ENCODE measurements around the gene PCDHGA10.
"Not testable (repeated sequence)": the region's sequence is repeated elsewhere in the genome, so short reads cannot be mapped to it uniquely, and the experiment has no call there.

Gene PCDHGA10

DNA sequence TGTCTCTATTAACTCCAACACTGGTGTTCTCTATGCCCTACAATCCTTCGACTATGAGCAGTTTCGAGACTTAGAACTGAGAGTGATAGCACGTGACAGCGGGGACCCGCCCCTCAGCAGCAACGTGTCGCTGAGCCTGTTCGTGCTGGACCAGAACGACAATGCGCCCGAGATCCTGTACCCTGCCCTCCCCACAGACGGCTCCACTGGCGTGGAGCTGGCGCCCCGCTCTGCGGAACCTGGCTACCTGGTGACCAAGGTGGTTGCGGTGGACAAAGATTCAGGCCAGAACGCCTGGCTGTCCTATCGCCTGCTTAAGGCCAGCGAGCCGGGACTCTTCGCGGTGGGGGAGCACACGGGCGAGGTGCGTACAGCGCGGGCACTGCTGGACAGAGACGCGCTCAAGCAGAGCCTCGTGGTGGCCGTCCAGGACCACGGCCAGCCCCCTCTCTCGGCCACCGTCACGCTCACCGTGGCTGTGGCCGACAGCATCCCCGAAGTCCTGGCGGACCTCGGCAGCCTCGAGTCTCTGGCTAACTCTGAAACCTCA lies 10.0 kb downstream of the PCDHGA10 start:
- no peak for DNase-seq

DNA sequence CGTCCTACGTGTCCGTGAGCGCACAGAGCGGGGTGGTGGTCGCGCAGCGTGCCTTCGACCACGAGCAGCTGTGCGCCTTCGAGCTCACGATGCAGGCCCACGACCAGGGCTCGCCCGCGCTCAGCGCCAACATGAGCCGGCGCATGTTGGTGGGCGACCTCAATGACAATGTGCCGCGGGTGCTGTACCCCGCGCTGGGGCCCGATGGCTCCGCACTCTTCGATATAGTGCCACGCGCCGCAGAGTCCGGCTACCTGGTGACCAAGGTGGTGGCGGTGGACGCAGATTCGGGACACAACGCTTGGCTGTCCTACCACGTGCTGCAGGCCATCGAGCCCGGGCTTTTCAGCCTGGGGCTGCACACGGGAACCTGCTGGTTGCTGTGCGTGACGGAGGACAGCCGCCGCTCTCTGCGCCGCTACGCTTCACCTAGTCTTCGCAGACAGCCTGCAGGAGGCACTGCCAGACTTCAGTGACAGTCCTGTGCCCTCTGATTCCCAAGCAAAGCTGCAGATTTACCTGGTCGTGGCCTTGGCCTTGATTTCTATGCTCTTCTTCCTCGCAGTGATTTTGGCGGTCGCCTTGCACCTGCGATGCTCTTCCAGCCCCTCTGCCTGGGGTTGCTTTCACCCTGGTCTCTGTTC lies 15.1 kb downstream of the PCDHGA10 start:
- no peak for DNase-seq

DNA sequence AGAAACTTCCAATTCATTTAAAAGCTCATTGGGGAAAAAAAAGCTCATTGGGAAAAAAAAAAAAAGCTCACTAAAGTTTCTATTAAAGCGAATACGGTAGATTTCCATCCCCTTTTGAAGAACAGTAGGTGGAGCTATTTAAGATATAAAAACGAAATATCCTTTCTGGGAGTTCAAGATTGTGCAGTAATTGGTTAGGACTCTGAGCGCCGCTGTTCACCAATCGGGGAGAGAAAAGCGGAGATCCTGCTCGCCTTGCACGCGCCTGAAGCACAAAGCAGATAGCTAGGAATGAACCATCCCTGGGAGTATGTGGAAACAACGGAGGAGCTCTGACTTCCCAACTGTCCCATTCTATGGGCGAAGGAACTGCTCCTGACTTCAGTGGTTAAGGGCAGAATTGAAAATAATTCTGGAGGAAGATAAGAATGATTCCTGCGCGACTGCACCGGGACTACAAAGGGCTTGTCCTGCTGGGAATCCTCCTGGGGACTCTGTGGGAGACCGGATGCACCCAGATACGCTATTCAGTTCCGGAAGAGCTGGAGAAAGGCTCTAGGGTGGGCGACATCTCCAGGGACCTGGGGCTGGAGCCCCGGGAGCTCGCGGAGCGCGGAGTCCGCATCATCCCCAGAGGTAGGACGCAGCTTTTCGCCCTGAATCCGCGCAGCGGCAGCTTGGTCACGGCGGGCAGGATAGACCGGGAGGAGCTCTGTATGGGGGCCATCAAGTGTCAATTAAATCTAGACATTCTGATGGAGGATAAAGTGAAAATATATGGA lies 17.7 kb downstream of the PCDHGA10 start, which contains the start of gene PCDHGA12:
Gene PCDHGA12 (plus strand): TSS at position 176 of the 782 bp plus-strand sequence. CDS start 253 bp downstream, at position 429.
- DNase-seq = no peak

DNA sequence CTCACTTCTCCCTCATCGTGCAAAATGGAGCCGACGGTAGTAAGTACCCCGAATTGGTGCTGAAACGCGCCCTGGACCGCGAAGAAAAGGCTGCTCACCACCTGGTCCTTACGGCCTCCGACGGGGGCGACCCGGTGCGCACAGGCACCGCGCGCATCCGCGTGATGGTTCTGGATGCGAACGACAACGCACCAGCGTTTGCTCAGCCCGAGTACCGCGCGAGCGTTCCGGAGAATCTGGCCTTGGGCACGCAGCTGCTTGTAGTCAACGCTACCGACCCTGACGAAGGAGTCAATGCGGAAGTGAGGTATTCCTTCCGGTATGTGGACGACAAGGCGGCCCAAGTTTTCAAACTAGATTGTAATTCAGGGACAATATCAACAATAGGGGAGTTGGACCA lies 18.5 kb downstream of the PCDHGA10 start:
- no peak for DNase-seq

DNA sequence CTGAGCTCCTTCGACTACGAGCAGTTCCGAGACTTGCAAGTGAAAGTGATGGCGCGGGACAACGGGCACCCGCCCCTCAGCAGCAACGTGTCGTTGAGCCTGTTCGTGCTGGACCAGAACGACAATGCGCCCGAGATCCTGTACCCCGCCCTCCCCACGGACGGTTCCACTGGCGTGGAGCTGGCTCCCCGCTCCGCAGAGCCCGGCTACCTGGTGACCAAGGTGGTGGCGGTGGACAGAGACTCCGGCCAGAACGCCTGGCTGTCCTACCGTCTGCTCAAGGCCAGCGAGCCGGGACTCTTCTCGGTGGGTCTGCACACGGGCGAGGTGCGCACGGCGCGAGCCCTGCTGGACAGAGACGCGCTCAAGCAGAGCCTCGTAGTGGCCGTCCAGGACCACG lies 19.5 kb downstream of the PCDHGA10 start:
- DNase-seq = not testable (repeated sequence)

DNA sequence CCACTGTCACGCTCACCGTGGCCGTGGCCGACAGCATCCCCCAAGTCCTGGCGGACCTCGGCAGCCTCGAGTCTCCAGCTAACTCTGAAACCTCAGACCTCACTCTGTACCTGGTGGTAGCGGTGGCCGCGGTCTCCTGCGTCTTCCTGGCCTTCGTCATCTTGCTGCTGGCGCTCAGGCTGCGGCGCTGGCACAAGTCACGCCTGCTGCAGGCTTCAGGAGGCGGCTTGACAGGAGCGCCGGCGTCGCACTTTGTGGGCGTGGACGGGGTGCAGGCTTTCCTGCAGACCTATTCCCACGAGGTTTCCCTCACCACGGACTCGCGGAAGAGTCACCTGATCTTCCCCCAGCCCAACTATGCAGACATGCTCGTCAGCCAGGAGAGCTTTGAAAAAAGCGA lies 19.9 kb downstream of the PCDHGA10 start:
- not testable (repeated sequence) for DNase-seq

DNA sequence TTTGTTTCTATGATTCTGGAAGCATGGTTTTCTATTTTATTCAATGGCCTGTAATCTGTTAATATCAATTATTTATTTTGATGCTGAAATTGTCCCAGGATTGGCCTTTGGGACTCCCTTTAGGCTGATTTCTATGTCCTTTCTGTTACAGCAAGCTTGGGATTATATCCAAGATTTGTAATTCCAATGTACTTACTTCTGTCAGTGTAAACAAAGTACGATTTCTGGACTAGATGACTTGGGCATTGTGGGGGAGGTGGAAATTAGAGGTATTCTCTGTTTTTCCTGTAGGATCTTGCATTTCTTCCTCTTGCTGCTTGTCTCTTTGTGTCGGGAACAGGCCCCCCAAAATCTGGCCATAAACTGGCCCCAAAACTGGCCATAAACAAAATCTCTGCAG lies 21.2 kb downstream of the PCDHGA10 start:
- no peak for DNase-seq

DNA sequence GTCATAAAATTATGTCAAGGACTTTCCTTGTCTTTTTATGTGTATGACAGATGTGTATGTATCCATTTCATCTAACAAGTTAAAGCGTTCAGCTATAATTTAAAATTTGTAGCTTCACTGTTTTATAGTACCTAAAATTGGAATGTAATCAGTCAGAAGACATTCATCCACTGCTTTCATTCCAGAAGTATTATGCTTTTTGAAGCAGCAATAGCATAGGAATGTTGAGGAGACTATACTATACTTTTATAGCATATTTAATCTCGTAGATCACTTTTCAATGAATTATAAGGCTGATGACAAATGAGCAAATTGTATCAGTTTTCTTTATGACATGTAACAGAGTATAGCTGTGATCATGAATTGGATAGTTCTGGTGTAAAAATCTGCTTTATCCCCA lies 24.4 kb downstream of the PCDHGA10 start:
- no peak for DNase-seq

GRCh38 chr5:141439411-141440141 lies 26.8 kb downstream of the PCDHGA10 start:
- DNase-seq = no peak

- DNase-seq = no peak
These were observed 27.6 kb downstream of the PCDHGA10 start for GRCh38 chr5:141440341-141440740.

GRCh38 chr5:141441571-141442170 lies 28.9 kb downstream of the PCDHGA10 start:
- DNase-seq = no peak

DNA sequence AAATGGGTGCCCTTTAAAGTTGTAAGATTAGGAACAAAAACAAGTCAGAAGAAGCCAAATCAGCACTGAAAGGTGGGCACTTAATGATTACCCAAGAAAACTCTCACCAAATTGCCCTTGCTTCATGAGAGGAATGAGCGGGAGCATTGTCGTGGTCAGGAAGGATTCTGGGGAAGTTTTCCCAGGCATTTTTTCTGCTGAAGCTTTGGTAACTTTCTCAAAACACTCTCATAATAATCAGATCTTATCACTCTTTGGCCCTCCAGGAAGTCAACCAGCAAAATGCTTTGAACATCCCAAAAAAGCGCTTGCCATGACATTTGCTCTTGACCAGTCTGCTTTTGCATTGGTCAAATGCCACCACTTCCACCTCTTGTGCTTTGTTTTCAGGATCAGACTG lies 52.6 kb downstream of the PCDHGA10 start:
- no peak for DNase-seq

All from activated gamma-delta T cell treated with Interleukin-2 at 50 U/mL for 16 hours (primary cell).